ENCODE results near the gene RBM23.

DNA sequence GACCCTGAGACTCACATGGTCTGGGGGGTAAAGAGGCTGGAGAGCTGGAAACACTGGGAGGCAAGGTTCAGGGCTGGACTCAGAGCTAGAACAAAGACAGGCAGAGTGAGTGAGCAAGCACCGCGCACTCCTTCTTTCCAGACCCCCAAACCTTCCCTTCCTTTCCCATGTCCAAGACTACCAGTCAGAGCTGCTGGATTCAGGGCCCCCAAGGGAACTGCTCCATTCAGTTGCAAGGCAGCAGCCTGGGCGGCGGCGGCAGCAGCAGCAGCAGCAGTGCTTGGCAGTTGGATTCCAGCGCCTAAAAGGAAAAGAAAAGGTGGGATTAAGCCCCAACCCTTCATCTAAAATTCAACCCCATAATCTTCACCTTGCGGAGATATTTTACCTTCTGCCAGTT lies 17.1 kb downstream of the RBM23 start:
- TF ChIP-seq POLR2A (IDR thresholded peaks at IDR 0.05), result no peak
- TF ChIP-seq, protein P1, sequence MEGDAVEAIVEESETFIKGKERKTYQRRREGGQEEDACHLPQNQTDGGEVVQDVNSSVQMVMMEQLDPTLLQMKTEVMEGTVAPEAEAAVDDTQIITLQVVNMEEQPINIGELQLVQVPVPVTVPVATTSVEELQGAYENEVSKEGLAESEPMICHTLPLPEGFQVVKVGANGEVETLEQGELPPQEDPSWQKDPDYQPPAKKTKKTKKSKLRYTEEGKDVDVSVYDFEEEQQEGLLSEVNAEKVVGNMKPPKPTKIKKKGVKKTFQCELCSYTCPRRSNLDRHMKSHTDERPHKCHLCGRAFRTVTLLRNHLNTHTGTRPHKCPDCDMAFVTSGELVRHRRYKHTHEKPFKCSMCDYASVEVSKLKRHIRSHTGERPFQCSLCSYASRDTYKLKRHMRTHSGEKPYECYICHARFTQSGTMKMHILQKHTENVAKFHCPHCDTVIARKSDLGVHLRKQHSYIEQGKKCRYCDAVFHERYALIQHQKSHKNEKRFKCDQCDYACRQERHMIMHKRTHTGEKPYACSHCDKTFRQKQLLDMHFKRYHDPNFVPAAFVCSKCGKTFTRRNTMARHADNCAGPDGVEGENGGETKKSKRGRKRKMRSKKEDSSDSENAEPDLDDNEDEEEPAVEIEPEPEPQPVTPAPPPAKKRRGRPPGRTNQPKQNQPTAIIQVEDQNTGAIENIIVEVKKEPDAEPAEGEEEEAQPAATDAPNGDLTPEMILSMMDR (IDR thresholded peaks at IDR 0.05), result no peak

All from uterus (tissue), 2 donors.